GM12801 (cell line): ENCODE measurements around the gene CHRND.

Experiments
- TF ChIP-seq, protein P1 (sequence below): IDR thresholded peaks from one replicate; pipeline ENCODE4 v1.5.1; 2011; ENCODE audit warnings: control low read depth; ENCODE audit not compliant: insufficient read length; ENCODE audit errors: extremely low read depth

Gene CHRND

GRCh38 chr2:232540441-232541041, 14.6 kb downstream of the CHRND start:
- TF ChIP-seq, protein P1, sequence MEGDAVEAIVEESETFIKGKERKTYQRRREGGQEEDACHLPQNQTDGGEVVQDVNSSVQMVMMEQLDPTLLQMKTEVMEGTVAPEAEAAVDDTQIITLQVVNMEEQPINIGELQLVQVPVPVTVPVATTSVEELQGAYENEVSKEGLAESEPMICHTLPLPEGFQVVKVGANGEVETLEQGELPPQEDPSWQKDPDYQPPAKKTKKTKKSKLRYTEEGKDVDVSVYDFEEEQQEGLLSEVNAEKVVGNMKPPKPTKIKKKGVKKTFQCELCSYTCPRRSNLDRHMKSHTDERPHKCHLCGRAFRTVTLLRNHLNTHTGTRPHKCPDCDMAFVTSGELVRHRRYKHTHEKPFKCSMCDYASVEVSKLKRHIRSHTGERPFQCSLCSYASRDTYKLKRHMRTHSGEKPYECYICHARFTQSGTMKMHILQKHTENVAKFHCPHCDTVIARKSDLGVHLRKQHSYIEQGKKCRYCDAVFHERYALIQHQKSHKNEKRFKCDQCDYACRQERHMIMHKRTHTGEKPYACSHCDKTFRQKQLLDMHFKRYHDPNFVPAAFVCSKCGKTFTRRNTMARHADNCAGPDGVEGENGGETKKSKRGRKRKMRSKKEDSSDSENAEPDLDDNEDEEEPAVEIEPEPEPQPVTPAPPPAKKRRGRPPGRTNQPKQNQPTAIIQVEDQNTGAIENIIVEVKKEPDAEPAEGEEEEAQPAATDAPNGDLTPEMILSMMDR = no peak

- TF ChIP-seq, protein P1 = no peak
Observed at GRCh38 chr2:232541195-232541960, 15.4 kb downstream of the CHRND start.

GRCh38 chr2:232541961-232542714, 16.2 kb downstream of the CHRND start:
- TF ChIP-seq, protein P1 = no peak

DNA sequence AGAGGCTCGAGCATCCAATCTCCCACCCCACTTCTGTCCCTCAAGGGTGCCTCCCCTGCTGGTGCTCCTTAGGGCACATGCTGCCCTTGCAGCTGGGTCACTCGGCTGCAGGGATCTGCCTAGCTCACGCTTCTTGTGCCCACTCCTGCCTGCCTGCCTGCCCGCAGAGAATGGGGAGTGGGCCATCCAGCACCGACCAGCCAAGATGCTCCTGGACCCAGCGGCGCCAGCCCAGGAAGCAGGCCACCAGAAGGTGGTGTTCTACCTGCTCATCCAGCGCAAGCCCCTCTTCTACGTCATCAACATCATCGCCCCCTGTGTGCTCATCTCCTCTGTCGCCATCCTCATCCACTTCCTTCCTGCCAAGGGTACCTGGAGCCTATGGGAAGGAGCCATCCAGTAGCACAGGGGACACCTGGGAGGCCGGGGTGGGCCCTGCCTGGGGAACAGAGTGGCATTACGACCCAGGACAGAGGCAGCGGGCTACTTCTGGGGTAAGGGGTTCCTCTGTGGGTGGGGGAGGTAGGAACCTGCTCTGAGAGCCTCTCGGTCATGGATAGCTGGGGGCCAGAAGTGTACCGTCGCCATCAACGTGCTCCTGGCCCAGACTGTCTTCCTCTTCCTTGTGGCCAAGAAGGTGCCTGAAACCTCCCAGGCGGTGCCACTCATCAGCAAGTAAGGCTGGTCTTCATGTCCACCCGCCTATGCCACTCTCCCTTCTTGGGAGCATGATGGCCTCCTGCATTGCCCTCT, 16.9 kb downstream of the CHRND start:
- TF ChIP-seq, protein P1 = no peak

DNA sequence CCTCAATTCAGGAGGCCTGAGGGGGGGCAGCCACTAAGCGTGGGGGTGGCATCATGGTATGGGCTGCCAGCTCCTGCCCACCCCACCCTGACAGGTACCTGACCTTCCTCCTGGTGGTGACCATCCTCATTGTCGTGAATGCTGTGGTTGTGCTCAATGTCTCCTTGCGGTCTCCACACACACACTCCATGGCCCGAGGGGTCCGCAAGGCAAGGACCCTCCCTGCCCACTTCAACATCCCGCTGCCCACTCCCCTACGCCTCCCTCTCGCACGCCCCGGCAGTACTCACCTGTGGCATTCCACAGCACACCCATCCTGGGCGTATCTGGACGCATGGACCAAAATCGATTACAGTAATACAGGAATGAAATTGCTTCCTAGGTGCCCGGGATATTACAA, 17.5 kb downstream of the CHRND start:
- TF ChIP-seq, protein P1 = no peak

DNA sequence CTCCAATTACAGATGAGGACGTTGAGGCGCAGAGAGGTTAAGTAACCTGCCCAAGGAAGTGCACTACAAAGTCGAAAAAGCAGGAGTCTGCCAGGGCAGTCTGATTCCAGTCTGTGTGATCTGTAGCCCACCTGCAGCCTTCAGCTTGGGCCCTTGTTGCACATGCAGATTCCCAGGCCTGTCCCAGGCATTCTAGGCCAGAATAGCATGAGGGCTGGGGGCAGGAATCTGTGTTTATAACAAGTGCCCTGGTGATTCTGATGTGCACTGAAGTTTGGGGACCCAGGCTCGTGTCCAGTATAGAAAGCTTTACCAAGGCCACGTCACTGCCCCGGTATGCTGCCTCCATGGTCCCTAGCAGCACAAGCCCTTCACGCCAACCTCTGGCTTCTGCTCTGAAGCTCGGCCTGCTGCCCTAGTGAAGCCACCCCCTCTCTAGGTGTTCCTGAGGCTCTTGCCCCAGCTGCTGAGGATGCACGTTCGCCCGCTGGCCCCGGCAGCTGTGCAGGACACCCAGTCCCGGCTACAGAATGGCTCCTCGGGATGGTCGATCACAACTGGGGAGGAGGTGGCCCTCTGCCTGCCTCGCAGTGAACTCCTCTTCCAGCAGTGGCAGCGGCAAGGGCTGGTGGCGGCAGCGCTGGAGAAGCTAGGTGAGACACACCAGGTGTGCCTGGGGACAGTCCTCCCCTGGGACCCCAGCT, 18.1 kb downstream of the CHRND start:
- TF ChIP-seq, protein P1 = no peak
